IMR-90 (cell line): ENCODE results near the gene PFKFB2.

Source experiments
- BHLHE40 ChIP-seq: fragments of 150-350 bp; IDR thresholded peaks from 2 replicates; pipeline ENCODE4 v1.6.1; 2016; ENCODE audit warnings: mild to moderate bottlenecking, low read depth, low read length
- CEBPB ChIP-seq: IDR thresholded peaks from 2 replicates; pipeline ENCODE4 v1.6.1; 2012; ENCODE audit warnings: low read depth, low read length, improper control_type of control experiment
- CTCF ChIP-seq: conservative IDR thresholded peaks from 2 replicates; pipeline ENCODE4 v1.5.1; 2012; ENCODE audit warnings: mild to moderate bottlenecking, low read depth, low read length, improper control_type of control experiment
- ELK1 ChIP-seq: fragments of 150-350 bp; IDR thresholded peaks from 2 replicates; pipeline ENCODE4 v1.6.1; 2016; ENCODE audit warnings: low read depth, mild to moderate bottlenecking, low read length, moderate library complexity, borderline replicate concordance
- MAFK ChIP-seq: IDR thresholded peaks from 2 replicates; pipeline ENCODE4 v1.6.1; 2012; ENCODE audit warnings: low read depth, low read length, improper control_type of control experiment
- NFE2L2 ChIP-seq: fragments of 150-350 bp; IDR thresholded peaks from 2 replicates; pipeline ENCODE4 v1.6.1; 2016; ENCODE audit warnings: low read depth, mild to moderate bottlenecking, low read length
- POLR2A ChIP-seq: IDR thresholded peaks from 2 replicates; pipeline ENCODE4 v1.6.1; 2012; ENCODE audit warnings: mild to moderate bottlenecking, low read depth, low read length
- RAD21 ChIP-seq: IDR thresholded peaks from 2 replicates; pipeline ENCODE4 v1.6.1; 2012; ENCODE audit warnings: low read length, improper control_type of control experiment
- RFX5 ChIP-seq: IDR thresholded peaks from 2 replicates; pipeline ENCODE4 v1.8.0; 2012; ENCODE audit warnings: low read depth, mild to moderate bottlenecking, low read length, moderate library complexity
- SMC3 ChIP-seq: fragments of 150-350 bp; IDR thresholded peaks from 2 replicates; pipeline ENCODE4 v1.6.1; 2016; ENCODE audit warnings: low read depth, mild to moderate bottlenecking, antibody characterized with exemption, low read length, moderate library complexity
- USF2 ChIP-seq: fragments of 150-350 bp; IDR thresholded peaks from 2 replicates; pipeline ENCODE4 v1.6.1; 2017; ENCODE audit warnings: mild to moderate bottlenecking, antibody characterized with exemption, low read length, low read depth

GRCh38 chr1:207073906-207074820 lies 21.1 kb downstream of the PFKFB2 start:
- no peak for TF ChIP-seq USF2
- no peak for TF ChIP-seq CTCF
- no peak for TF ChIP-seq POLR2A
- TF ChIP-seq RFX5, result no peak
- no peak for TF ChIP-seq CEBPB
- no peak for TF ChIP-seq NFE2L2
- no peak for TF ChIP-seq RAD21
- TF ChIP-seq BHLHE40, result no peak
- TF ChIP-seq MAFK, result no peak
- TF ChIP-seq ELK1, result no peak
- TF ChIP-seq SMC3, result no peak
